WI38 (cell line): ENCODE data around the gene SETD2.

Experiments used
- H3K4me3 ChIP-seq: 2 replicates; pipeline ENCODE4 v1.5.1; 2011; ENCODE audit warnings: low read depth, mild to moderate bottlenecking, control low read depth, low read length
- TF ChIP-seq, protein P1 (sequence below): IDR thresholded peaks from 2 replicates; pipeline ENCODE4 v1.5.1; 2012; ENCODE audit warnings: low read depth, mild to moderate bottlenecking, control low read depth, low read length

The SETD2 gene

GRCh38 chr3:46977811-46978195 lies 186.1 kb downstream of the SETD2 start:
- H3K4me3 ChIP-seq, result no peak overlapping the region
- TF ChIP-seq, protein P1, sequence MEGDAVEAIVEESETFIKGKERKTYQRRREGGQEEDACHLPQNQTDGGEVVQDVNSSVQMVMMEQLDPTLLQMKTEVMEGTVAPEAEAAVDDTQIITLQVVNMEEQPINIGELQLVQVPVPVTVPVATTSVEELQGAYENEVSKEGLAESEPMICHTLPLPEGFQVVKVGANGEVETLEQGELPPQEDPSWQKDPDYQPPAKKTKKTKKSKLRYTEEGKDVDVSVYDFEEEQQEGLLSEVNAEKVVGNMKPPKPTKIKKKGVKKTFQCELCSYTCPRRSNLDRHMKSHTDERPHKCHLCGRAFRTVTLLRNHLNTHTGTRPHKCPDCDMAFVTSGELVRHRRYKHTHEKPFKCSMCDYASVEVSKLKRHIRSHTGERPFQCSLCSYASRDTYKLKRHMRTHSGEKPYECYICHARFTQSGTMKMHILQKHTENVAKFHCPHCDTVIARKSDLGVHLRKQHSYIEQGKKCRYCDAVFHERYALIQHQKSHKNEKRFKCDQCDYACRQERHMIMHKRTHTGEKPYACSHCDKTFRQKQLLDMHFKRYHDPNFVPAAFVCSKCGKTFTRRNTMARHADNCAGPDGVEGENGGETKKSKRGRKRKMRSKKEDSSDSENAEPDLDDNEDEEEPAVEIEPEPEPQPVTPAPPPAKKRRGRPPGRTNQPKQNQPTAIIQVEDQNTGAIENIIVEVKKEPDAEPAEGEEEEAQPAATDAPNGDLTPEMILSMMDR, result no peak

DNA sequence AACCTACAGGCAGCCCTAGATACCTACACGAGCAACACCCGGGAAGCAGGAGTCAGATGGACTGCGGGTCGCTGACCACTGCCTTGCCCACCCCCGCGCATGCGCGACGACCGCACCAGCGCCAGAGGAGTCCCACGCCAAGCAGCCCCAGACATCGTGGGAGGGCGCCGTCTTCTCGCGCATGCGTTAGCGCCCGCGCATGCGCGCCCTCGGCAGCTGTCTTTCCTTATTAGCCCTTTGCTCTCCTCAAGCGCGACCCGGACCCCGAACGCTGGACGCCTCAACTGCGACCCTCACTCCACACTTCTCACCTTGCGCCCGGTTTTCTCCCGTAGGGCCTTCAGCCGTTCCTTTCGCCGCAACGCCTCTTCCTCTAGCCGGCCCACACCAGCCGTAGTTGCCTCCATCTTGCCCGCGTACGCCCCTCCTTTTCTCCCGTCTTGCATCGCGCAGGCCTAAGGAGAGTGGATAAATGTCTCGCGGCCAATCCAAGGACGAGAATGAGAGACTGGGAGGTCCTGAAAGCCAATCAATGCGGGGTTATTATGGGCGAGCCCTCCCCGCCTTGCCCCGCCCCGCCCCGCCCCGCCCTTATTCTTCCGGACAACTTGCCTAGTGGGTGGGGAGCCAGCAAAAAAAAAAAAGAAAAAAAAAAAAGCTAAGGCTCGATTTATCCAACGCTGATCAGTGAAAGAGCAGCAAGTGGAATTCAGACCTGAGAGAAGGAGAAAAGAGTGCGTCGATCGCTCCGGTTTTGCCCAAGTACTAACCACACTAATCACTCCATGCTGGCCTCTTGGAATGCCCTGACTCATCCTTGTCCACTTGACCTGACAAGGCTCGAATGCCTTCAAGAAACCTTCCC lies 187.4 kb downstream of the SETD2 start, which contains the start of gene CCDC12:
Gene CCDC12 (minus strand): TSS at position 420 of the 865 bp plus-strand sequence. CDS start 13 bp downstream, at position 407.
- TF ChIP-seq, protein P1, result no peak
- peak within 1 kb of the TSS; percentile 93 for H3K4me3 ChIP-seq

- H3K4me3 ChIP-seq, result no peak overlapping the region
- TF ChIP-seq, protein P1, result no peak
Measured at GRCh38 chr3:46974421-46975171, 189.3 kb downstream of the SETD2 start.

DNA sequence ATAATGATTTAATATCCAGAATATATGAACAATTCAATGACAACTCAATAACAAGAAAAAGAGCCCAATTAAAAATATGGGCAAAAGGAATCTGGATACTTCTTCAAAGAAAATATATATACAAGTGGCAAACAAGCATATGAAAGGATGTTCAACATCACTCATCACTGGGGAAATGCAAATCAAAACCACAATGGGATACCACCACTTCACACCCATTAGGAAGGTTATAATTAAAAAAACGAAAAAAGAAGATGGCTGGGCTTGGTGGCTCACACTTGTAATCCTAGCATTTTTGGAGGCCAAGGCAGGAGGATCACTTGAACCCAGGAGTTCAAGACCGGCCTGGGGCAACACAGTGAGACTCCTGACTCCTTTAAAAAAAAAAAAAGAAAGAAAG lies 191.5 kb downstream of the SETD2 start:
- H3K4me3 ChIP-seq, result no peak overlapping the region

GRCh38 chr3:46971742-46972141 lies 192.2 kb downstream of the SETD2 start:
- no peak overlapping the region for H3K4me3 ChIP-seq
- TF ChIP-seq, protein P1, result no peak

More for the DNA sequence above, 191.5 kb downstream of the SETD2 start:
- TF ChIP-seq, protein P1, result no peak

DNA sequence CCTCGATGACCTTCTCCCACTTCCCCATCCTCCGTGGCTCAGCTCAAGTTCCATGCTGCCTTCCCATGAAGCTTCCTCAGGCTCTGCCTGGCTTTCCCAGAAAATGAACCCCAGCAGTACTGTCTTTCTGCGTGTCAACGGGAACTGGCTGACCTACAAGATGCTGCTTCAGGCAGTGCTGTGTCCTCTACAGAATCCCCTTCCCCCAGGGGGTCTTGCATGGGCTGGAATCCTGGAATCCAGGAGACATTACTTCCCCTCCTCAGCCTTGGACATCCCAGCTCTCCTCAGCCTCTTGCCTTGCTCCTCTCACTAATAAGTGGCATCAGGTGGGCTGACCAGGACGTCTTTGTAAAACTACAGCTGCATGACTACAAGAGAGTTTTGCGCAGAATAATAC lies 192.8 kb downstream of the SETD2 start:
- TF ChIP-seq, protein P1, result no peak
- no peak overlapping the region for H3K4me3 ChIP-seq
